HG03025 (cell line): Measurements from ENCODE around the gene GEMIN5.
"Not testable (repeated sequence)": the region's sequence is repeated elsewhere in the genome, so short reads cannot be mapped to it uniquely, and the experiment has no call there.

Source experiments
- ATAC-seq: cut with Tn5 transposase; IDR thresholded peaks from one replicate; pipeline ENCODE4 v1.9.1; 2021; ENCODE audit warnings: mild to moderate bottlenecking, moderate library complexity; ENCODE audit not compliant: unreplicated experiment, low FRiP score

The GEMIN5 gene, protein sequence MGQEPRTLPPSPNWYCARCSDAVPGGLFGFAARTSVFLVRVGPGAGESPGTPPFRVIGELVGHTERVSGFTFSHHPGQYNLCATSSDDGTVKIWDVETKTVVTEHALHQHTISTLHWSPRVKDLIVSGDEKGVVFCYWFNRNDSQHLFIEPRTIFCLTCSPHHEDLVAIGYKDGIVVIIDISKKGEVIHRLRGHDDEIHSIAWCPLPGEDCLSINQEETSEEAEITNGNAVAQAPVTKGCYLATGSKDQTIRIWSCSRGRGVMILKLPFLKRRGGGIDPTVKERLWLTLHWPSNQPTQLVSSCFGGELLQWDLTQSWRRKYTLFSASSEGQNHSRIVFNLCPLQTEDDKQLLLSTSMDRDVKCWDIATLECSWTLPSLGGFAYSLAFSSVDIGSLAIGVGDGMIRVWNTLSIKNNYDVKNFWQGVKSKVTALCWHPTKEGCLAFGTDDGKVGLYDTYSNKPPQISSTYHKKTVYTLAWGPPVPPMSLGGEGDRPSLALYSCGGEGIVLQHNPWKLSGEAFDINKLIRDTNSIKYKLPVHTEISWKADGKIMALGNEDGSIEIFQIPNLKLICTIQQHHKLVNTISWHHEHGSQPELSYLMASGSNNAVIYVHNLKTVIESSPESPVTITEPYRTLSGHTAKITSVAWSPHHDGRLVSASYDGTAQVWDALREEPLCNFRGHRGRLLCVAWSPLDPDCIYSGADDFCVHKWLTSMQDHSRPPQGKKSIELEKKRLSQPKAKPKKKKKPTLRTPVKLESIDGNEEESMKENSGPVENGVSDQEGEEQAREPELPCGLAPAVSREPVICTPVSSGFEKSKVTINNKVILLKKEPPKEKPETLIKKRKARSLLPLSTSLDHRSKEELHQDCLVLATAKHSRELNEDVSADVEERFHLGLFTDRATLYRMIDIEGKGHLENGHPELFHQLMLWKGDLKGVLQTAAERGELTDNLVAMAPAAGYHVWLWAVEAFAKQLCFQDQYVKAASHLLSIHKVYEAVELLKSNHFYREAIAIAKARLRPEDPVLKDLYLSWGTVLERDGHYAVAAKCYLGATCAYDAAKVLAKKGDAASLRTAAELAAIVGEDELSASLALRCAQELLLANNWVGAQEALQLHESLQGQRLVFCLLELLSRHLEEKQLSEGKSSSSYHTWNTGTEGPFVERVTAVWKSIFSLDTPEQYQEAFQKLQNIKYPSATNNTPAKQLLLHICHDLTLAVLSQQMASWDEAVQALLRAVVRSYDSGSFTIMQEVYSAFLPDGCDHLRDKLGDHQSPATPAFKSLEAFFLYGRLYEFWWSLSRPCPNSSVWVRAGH (N-terminal part only)

GRCh38 chr5:154937718-154938466 is at the start of gene GEMIN5:
Gene GEMIN5 (minus strand): TSS chr5:154938211. CDS start chr5:154938133, 78 bp downstream.
- peak; percentile 86 for ATAC-seq

DNA sequence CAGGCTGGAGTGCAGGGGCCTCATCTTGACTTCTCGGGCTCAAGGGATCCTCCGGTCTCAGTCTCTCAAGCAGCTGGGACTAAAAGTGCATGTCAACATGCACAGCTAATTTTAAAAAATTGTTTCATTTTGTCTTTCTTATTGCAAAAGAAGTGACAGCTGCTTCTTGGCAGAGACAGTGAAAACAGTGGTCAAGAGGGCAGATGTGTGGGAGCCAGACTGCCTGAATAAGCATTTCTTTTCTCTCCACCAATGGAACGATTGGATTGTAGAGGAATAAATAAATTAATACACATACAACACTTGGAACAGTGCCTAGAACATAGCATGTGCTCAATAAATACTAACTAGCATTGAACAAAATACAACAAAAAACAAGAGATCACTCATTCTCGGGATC is 48.1 kb upstream of the GEMIN5 start:
- ATAC-seq = no peak

GRCh38 chr5:154984946-154985516 is 47.0 kb upstream of the GEMIN5 start:
- no peak for ATAC-seq

GRCh38 chr5:154978294-154978693 is 40.3 kb upstream of the GEMIN5 start:
- ATAC-seq = not testable (repeated sequence)

- ATAC-seq = no peak
These were observed 39.4 kb upstream of the GEMIN5 start for GRCh38 chr5:154977409-154977808.

GRCh38 chr5:154976082-154976481 is 38.1 kb upstream of the GEMIN5 start:
- ATAC-seq = not testable (repeated sequence)

DNA sequence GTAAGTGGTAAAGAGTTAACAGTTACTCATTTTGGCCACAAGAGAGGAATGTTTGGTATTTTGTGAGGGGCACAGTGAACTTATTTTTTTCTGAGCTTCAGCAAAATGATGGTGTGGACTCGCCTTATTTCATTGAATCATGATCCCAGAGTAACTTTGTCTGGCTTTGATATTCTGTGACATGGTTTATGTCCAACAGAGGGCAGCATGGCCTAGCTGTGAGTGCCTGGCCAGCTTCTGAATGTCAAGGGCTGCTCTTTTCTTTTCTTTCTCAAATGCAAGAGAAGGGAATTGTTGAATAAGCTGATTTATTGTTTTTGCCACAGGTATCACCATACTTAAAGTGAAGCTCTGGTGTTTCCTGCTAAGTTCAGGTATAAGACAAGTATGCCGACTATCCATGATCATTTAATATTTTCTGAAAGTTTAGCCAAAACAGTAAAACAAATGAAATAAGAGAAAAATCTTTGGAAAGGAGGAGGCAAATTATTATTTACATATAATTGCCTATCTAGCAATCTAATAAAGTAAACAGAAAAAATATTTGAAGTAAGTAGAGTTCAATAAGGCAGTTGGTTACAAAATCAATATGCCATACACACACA is 34.6 kb upstream of the GEMIN5 start:
- ATAC-seq = no peak

GRCh38 chr5:154971501-154971900 is 33.5 kb upstream of the GEMIN5 start:
- no peak for ATAC-seq

DNA sequence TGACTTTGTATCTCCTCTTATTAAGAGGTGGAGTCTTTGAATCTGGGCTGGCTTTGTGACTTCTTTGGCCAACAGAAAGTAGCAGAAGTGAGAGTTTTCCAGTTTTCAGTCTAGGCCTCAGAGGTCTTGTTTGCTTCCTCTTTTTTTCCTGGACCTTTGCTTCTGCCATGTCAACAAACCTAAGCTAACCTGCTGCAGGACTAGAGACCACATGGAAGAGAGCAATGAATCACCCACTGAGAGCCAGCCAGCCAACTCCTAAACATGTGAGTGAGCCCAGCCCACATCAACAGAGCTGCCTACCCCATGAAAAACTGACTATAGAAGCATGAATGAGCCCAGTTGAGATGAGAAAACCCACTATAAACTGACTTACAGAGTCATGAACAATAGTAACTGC is 32.7 kb upstream of the GEMIN5 start:
- ATAC-seq = no peak

- ATAC-seq = no peak
These were observed 30.9 kb upstream of the GEMIN5 start for GRCh38 chr5:154968953-154969352.

DNA sequence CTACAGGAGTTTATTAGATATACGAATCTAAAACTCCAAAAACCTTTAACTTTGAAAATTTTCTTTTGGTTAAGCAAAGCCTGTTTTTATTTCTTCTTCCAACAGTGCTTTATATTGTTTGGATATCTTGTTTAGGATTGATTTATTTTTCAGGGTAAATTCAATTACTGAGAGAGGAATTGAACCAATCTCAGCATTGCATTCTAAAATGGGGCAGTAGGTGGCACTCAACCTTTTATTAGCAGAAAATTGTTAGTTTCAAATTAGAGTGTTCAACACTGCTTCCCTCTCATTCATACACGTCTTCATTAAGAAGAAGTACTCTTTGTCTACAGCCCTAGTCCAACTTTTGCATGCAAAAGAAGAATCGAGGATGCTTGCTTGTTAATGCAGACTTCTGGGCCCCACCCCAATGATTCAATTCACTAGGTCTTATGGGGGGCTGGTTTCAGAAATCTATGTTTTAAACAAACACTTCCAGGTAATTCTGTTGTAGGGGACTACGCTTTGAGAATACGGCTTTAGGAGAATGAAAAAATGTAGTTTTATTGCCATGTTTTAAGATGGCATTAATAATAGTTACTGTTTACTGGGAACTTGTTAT is 29.5 kb upstream of the GEMIN5 start:
- no peak for ATAC-seq

- ATAC-seq = no peak
These were observed 28.9 kb upstream of the GEMIN5 start for GRCh38 chr5:154966874-154967273.

DNA sequence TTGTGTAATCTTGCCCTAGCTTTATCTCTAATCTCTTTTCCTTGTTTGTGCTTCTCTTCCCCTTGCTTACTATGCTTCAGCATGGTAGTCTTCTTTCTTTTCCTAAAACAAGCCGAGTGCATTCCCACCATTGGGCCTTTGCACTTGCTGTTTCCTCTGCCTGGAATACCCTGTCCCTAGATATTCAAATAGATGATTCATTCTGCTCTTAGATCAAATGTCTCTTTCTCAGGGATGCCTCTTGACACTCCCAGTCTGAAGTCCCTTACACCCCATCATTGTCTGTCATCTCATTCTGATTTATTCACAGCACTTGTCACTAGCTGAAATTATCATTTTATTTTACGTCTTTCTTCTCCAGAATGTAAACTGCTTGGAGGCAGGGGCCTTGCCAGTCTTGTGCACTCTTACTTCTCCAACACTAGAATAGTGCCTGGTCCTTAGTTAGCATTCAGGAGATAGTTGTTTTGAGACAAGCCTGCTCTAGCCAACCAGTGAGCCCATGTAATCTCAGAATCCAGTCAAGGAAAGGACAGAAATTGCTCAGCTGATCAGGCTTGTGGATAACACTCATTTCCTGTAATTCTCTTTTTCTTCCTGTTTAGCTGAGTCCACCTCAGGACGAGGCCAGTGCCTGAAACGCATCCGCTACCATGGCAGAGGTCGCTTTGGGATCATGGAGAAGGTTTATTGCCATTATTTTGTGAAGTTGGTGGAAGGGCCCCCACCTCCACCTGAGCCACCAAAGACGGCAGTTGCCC is 28.2 kb upstream of the GEMIN5 start:
- ATAC-seq = no peak

- peak; percentile 82 for ATAC-seq
These were observed 24.5 kb upstream of the GEMIN5 start for GRCh38 chr5:154962494-154962893.

DNA sequence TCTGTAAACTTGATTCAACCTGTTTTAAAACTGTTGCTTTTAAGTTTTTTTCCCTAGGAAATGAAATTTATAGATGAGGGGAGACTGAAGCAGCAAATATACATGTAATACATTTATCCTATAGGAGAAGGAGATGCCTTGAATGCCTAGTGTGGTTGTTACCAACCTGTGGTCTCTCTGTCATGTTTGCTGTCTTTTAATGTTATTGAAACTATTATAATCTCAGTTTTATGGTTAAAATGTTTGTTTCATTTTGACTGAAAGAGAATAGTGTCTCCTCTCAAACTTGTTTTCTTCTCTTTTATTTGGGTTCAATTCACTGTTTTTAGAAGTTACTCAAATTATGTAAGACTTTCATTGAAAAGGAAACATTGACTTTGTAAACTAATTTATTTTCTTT is 18.7 kb upstream of the GEMIN5 start:
- ATAC-seq = no peak

GRCh38 chr5:154949781-154950180 is 11.8 kb upstream of the GEMIN5 start:
- ATAC-seq = no peak

GRCh38 chr5:154948313-154948712 is 10.3 kb upstream of the GEMIN5 start:
- no peak for ATAC-seq

DNA sequence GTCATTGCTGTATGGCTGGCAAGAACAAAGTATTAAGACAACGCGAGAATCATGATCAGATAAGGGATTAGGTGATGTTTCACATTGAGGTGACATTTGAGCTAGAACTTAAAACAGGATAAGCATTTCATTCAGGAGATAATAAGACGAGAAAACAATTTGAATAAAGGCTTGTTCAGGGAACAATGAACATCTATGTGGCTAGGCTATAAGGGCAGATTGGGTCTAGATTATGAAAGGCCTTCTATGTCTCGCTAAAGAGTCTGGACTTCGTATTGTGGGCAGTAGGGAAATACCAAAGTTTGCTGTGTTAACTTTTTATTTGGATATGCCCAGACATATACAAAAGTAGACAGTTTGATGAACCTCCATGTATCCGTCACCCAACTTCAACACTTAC is 9.8 kb upstream of the GEMIN5 start:
- ATAC-seq = no peak
